Lung (tissue), 12 donors: ENCODE results near the gene FILIP1L. TPM values are rescaled to one million over a fixed set of nuclear protein-coding genes. Genes with fewer than 3 reads are reported as not detected.

Experiments used
- ATAC-seq: fragments of 200-7000 bp; cut with Tn5 transposase; one replicate; pipeline ENCODE4 v1.9.1; 2020; ENCODE audit warnings: moderate number of reproducible peaks; ENCODE audit not compliant: insufficient read depth, low FRiP score
- DNase-seq, 3 donors: peaks; one replicate each; pipeline ENCODE4 v3.0.0-alpha.2; 2013 to 2017
- H3K27ac ChIP-seq, 2 donors: one replicate each; pipeline ENCODE4 v1.5.1; 2013; ENCODE audit warnings: mild to moderate bottlenecking in 2 of 2, moderate library complexity in 2 of 2, control low read depth in 1 of 2, inconsistent platforms in 1 of 2, low read depth in 1 of 2, low read length in 1 of 2
- H3K27me3 ChIP-seq, 3 donors: one replicate each; pipeline ENCODE4 v1.5.1; 2013; ENCODE audit warnings: low read length in 2 of 3; ENCODE audit not compliant: control insufficient read depth in 3 of 3, insufficient read depth in 3 of 3
- H3K36me3 ChIP-seq, 4 donors: one replicate each; pipeline ENCODE4 v1.5.1; 2013; ENCODE audit warnings: low read length in 4 of 4, mild to moderate bottlenecking in 1 of 4, moderate library complexity in 1 of 4; ENCODE audit not compliant: control insufficient read depth in 4 of 4, insufficient read depth in 4 of 4
- H3K4me1 ChIP-seq, 5 donors: one replicate each; pipeline ENCODE4 v1.5.1; 2013; ENCODE audit warnings: low read length in 5 of 5, mild to moderate bottlenecking in 2 of 5, moderate library complexity in 1 of 5; ENCODE audit not compliant: control insufficient read depth in 5 of 5, insufficient read depth in 5 of 5
- H3K4me3 ChIP-seq: one replicate; pipeline ENCODE4 v1.5.1; 2013; ENCODE audit warnings: mild to moderate bottlenecking, control low read depth, moderate library complexity
- H3K9ac ChIP-seq, 2 donors: one replicate each; pipeline ENCODE4 v1.5.1; 2013; ENCODE audit warnings: low read length in 2 of 2, control low read depth in 1 of 2; ENCODE audit not compliant: insufficient read depth in 1 of 2
- H3K9me3 ChIP-seq, 4 donors: one replicate each; pipeline ENCODE4 v1.5.1; 2013; ENCODE audit warnings: low read length in 3 of 4, mild to moderate bottlenecking in 1 of 4, moderate library complexity in 1 of 4; ENCODE audit not compliant: control insufficient read depth in 4 of 4, insufficient read depth in 3 of 4
- WGBS, 2 donors: extraction: QIAGEN DNeasy Blood & Tissue Kit; methylation state at CpG; one replicate each; pipeline ENCODE4 v1.1.7; 2013; 5-methylcytosine and 5-hydroxymethylcytosine counted together
- polyA plus RNA-seq, 2 donors: library from polyadenylated mRNA; stranded (reverse); fragments of 200-250 nt; gene quantifications; one replicate each; pipeline ENCODE4 v1.2.1, GENCODE V29; 2013
- total RNA-seq, 2 donors: library from RNA; depleted of rRNA in 1 of 2; stranded (reverse); fragments of >200 nt in 1 of 2; gene quantifications; one replicate each; pipeline ENCODE4 v1.2.1, GENCODE V29; 2014 to 2021
- TF ChIP-seq, protein P1 (sequence below): IDR thresholded peaks from 2 replicates; pipeline ENCODE4 v1.5.1; 2012; ENCODE audit warnings: mild to moderate bottlenecking; ENCODE audit errors: control extremely low read depth, extremely low read depth
- donor health status: control.
- donor health status: control.
- donor health status: Bipolar disorder and iron deficiency.
- donor health status: healthy.
- donor health status: DM: yes; HTN: yes; CAD: no.

The FILIP1L gene
- total and polyA plus RNA-seq, 4 donors = 8.3 to 27.8 (median 22.5) TPM

GRCh38 chr3:99855900-99856299 is 258.4 kb downstream of the FILIP1L start:
- no peak overlapping the region for H3K4me3 ChIP-seq
- WGBS, 2 donors = 82 to 87% methylated on average over 1 of the region's 1 CpG

DNA sequence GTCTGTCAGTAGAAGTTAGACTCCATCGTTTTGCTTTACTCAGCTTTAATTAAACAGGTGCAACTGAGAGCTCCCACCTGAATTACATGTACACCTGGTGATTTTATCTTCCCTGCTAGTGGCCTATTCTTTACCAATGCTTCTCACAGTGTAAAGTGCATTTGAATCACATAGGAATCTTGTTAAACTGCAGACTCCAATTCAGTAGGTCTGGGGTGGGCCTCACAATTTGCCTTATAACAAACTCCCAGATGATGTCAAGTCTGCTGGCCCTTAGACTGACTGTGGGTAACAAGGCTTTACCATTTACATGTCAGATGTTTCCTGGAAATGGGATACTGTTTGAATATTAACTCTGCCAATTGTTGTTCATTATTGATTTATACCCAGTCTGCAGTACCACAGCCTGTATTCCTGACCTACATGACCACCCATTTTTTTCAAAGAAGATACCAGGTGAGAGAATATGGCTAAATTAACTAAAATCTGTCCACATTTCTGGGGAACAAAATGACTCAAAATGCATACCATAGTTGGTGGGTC is 259.5 kb downstream of the FILIP1L start:
- ATAC-seq = no peak
- Histone ChIP-seq H3K9me3 (peaks cover 0 to 3% (median 0%) of the 10 kb centered on the region in 4 donors), H3K36me3 (peaks cover 0 to 34% (median 3%) of the 10 kb centered on the region in 4 donors), H3K4me1 (peaks cover 0 to 13% (median 11%) of the 10 kb centered on the region in 5 donors), H3K4me3 (no peak overlapping the region), H3K27me3 (no peaks in the 10 kb centered on the region), H3K9ac (no peak overlapping the region), H3K27ac (no peak overlapping the region)
- 80 to 91% methylated on average over 1 of the region's 1 CpG for WGBS, 2 donors
- DNase-seq = no peak
- TF ChIP-seq, protein P1, sequence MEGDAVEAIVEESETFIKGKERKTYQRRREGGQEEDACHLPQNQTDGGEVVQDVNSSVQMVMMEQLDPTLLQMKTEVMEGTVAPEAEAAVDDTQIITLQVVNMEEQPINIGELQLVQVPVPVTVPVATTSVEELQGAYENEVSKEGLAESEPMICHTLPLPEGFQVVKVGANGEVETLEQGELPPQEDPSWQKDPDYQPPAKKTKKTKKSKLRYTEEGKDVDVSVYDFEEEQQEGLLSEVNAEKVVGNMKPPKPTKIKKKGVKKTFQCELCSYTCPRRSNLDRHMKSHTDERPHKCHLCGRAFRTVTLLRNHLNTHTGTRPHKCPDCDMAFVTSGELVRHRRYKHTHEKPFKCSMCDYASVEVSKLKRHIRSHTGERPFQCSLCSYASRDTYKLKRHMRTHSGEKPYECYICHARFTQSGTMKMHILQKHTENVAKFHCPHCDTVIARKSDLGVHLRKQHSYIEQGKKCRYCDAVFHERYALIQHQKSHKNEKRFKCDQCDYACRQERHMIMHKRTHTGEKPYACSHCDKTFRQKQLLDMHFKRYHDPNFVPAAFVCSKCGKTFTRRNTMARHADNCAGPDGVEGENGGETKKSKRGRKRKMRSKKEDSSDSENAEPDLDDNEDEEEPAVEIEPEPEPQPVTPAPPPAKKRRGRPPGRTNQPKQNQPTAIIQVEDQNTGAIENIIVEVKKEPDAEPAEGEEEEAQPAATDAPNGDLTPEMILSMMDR = no peak

More at GRCh38 chr3:99855900-99856299, 258.4 kb downstream of the FILIP1L start:
- no peak overlapping the region for H3K27ac ChIP-seq
- no peak for DNase-seq
- peaks cover 0 to 20% (median 19%) of the 10 kb centered on the region in 5 donors for H3K4me1 ChIP-seq
- TF ChIP-seq, protein P1 = no peak
- H3K9ac ChIP-seq = no peak overlapping the region
- ATAC-seq = no peak
- H3K9me3 ChIP-seq = no peaks in the 10 kb centered on the region
- no peaks in the 10 kb centered on the region for H3K27me3 ChIP-seq
- peaks cover 0 to 26% (median 1%) of the 10 kb centered on the region in 4 donors for H3K36me3 ChIP-seq

GRCh38 chr3:99852851-99853250 is 261.4 kb downstream of the FILIP1L start:
- no peak overlapping the region for H3K9ac ChIP-seq
- H3K36me3 ChIP-seq = peaks cover 0 to 47% (median 3%) of the 10 kb centered on the region in 4 donors
- H3K4me1 ChIP-seq = peaks cover 0 to 14% (median 0%) of the 10 kb centered on the region in 5 donors
- DNase-seq = no peak
- 73 to 86% methylated on average over 1 of the region's 1 CpG for WGBS, 2 donors
- H3K27ac ChIP-seq = no peak overlapping the region
- ATAC-seq = no peak
- no peak overlapping the region for H3K4me3 ChIP-seq
- H3K27me3 ChIP-seq = no peaks in the 10 kb centered on the region
- H3K9me3 ChIP-seq = peaks cover 0 to 3% (median 0%) of the 10 kb centered on the region in 4 donors
- TF ChIP-seq, protein P1 = no peak
